TTC549 (cell line): ENCODE data around the gene ZBTB12.
"Not testable (repeated sequence)": the region's sequence is repeated elsewhere in the genome, so short reads cannot be mapped to it uniquely, and the experiment has no call there.

Source experiments
- FAIRE-seq: peaks from 2 replicates; lab custom pipeline; 2012; peaks lifted over from hg19 to GRCh38; lab: Jason Lieb, UNC

The ZBTB12 gene

GRCh38 chr6:31920811-31921210, 18.9 kb upstream of the ZBTB12 start:
- no peak for FAIRE-seq

GRCh38 chr6:31919624-31920303, 17.9 kb upstream of the ZBTB12 start:
- no peak for FAIRE-seq

- no peak for FAIRE-seq
Observed at GRCh38 chr6:31918069-31918720, 16.3 kb upstream of the ZBTB12 start.

DNA sequence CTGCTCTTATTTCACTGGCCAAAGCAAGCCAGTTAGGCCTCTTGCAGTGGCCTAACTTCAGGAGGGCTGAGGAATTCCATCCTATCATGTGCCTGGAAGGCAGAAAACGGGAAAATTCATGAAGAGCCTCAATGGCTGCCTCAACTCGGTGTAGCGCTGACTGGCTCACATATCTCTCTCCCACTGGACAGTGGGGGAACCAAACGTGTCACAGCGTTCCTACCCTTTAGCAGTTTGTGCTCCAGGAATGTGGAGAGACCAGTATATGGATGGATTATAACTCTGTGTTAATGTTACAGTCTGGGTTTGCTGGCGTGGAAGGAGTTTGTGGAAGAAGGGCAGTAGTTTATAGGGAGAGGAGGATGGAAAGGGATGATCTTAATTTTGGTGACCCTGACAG, 13.9 kb upstream of the ZBTB12 start:
- FAIRE-seq = no peak

GRCh38 chr6:31915351-31915750, 13.5 kb upstream of the ZBTB12 start:
- FAIRE-seq = no peak

DNA sequence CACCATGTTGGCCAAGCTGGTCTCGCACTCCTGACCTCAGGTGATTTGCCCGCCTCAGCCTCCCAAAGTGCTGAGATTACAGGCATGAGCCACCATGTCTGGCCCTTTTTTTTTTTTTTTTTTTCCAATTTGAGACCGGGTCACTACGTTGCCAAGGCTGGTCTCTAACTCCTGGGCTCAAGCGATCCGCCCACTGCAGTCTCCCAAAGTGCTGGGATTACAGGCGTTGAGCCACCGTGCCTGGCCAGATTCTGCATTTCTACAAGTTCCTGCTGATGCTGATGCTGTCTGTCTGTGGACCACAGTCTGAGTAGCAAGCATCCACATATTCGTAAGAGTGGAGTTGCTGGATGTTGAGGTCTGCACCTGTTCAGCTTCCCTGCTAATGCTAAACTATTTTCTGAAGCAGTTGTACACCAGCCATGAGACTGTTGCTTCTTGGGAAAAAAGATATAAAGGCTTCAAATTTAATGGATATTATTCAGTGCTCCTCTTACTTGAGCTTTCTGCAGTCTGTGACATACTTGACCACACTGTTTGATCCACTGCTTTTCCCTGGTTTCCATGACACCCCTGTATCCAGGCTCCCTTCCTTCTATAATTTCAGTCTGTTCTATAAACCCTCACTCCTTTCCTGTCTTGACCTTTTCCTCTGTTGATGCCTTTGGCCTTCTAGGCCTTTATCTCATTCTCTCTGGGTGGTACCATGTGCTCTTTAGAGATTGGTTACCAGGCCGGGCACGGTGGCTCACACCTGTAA, 10.1 kb upstream of the ZBTB12 start:
- no peak for FAIRE-seq

DNA sequence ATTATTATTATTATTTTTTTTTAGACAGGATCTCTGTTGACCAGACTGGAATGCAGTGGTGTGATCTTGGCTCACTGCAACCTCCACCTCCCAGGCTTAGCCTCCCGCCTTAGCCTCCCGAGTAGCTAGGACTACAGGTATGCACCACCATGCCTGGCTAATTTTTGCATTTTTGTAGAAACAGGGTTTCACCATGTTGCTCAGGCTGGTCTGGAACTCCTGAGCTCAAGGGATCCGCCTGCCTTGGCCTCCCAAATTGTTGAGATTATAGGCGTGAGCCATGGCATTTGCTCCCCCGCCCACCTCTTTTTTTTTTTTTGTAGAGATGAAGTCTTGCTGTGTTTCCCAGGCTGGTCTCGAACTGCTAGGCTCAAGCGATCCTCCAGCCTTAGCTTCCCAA, 7.4 kb upstream of the ZBTB12 start:
- FAIRE-seq = not testable (repeated sequence)

DNA sequence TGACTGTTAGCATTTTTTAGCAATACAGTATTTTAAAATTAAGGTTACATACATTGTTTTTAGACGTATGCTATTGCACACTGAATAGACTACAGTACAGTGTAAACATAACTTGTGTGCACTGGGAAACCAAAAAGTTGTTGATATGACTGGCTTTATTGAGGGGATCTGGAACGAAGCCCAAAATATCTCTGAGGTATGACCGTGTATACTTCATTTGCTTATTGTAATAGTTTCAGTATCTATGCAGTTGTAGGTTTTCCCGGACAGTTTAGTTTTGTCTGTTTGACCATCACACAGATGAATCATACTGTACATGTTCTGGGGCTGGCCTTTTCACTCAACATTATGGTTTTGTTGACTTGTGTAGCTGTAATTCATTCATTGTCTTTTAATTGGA, 6.9 kb upstream of the ZBTB12 start:
- FAIRE-seq = no peak

- FAIRE-seq = not testable (repeated sequence)
Observed at GRCh38 chr6:31908255-31908654, 6.4 kb upstream of the ZBTB12 start.

- FAIRE-seq = no peak
Observed at GRCh38 chr6:31907158-31907813, 5.4 kb upstream of the ZBTB12 start.

DNA sequence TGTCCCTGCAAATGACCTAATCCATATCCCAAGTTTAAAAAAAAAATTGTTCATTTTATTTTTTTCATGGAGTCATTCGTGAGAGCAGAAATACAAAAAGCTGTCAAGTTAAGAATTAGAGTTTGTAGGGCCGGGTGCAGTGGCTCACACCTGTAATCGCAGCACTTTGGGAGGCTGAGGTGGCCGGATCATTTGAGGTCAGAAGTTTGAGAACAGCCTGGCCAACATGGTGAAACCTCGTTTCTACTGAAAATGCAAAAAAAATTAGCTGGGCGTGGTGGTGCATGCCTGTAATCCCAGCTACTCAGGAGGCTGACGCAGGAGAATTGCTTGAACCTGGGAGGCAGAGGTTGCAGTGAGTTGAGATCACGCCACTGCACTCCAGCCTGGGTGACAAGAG, 4.8 kb upstream of the ZBTB12 start:
- not testable (repeated sequence) for FAIRE-seq

DNA sequence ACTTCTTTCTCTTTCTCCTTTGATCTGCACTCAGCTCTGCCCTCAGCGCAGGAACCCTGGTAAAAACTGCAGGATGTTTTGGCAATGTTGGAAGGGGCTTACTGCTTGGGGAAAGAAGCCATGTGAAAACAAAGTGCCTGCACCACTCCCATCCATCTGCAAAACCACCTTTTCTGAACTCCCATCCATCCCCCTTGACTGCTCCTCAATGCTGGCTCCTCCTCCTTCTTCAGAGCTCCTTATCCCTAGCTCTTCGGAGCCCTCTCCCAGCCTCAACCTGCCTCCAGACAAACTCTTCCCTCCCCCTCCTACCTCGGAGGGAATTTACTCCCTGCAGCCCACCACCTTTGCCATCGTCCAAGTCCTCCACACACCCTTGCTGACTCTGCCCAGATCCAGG, 4.2 kb upstream of the ZBTB12 start:
- no peak for FAIRE-seq

DNA sequence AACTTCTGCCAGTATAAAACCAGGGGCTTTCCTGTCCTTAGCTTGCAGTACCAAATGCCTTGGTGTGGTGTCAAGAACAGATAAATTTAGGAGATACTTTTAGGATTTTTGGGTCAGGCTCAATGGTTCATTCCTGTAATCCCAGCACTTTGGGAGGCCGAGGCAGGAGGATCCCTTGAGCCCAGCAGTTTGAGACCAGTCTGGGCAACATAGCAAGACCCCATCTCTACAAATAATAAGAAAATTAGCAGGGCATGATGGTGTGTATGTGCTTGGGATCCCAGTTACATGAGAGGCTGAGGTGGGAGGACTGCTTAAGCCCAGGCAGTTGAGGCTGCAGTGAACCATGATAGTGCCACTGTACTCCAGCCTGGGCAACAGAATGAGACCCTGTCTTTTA, 3.2 kb upstream of the ZBTB12 start:
- FAIRE-seq = no peak

DNA sequence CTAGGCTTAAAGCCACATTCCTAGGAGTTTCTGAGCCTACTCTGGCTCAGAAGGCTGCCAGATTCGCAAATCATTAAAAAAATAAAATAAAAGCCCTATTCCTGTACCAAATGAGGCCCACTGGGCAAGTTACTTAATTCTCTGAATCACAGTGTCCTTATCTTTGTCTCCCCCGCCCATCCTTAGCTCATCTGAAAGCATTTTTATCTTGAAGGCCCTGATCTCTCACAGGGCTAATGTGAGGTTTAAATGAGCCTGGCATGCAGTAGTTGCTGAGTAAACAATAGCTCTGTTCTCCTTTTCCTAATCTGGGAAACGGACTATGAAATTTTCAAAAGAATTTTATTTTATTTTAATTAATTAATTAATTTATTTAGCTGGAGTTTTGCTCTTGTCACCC, 2.1 kb upstream of the ZBTB12 start:
- FAIRE-seq = no peak

GRCh38 chr6:31901415-31901952, 402 bp downstream of the ZBTB12 start:
- no peak for FAIRE-seq

GRCh38 chr6:31900917-31901414, 920 bp downstream of the ZBTB12 start:
- no peak for FAIRE-seq

GRCh38 chr6:31899882-31900722, 1.8 kb downstream of the ZBTB12 start:
- no peak for FAIRE-seq

DNA sequence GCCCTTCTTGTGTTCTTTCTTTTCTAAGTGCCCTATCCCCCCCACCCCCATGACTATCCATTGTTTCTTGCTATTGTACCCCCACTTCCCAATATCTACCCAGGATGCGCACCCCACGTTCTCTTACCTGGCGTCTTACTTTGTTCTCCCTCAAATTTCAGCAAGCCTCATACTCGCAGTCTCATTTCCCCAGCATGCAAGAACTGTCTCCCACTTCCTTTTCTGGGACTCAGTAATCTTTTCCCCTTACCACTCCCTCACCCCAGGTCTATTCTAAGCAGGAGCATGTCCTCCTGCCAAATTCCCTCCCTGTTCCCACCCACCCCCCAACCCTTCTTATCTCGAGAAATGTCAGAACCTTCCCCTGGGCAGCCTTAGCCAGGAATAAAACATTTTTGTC, 2.7 kb downstream of the ZBTB12 start:
- FAIRE-seq = no peak

GRCh38 chr6:31898383-31899011, 3.4 kb downstream of the ZBTB12 start:
- no peak for FAIRE-seq

DNA sequence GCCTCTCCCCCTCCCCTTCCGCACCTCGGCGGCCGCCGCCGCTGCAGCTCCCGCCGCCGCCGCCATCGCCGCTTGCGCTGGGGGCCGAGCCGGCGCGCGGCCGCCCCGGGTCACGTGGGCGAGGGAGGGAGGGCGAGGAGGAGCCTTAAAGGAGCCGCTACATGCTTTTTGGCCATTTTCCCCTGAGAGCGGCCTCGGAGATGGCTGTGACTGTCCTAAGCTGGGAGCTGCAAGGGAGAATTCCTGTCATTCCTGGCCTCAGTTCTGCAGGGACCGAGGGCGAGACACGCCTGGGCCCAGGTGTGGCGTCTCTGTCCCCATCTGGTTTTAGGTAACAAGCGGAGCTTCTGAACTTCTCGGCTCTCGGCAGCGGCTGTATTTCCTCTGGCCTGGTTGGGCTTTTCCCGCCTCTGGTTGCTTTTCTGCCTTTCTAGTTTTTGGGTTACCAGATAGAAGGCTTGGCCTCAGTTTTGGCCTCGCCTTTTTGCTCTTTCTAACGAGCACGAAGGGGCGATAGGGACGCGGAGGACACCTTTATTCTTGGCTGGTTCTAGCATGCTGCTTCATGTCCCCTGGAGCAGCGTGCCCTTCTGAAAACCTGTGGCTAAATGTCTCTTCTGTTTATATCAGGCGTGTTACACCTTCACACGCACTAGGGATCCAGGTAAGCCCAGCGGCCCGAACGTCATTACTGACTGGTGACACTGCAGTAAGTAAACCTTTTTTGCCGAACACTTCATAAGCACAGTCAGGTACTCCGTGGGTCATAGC, 4.1 kb downstream of the ZBTB12 start, which contains the start of gene EHMT2:
Gene EHMT2 (minus strand): TSS at position 87 of the 771 bp plus-strand sequence. CDS start 21 bp downstream, at position 66.
- FAIRE-seq = no peak
